ENCODE results near the gene ITGB2.

GRCh38 chr21:44887807-44888580 is 32.7 kb downstream of the ITGB2 start:
- no peak for TF ChIP-seq CTCF (conservative IDR thresholded peaks at IDR 0.05 in 1 of 2, IDR thresholded peaks at IDR 0.05 in 1 of 2; ENCODE audit: low read depth in 1 of 2, low read length in 2 of 2)
- TF ChIP-seq EZH2 (IDR thresholded peaks at IDR 0.05; ENCODE audit: low read length, missing control alignments), result no peak

All from fibroblast of lung (primary cell).